Adipocyte (in vitro differentiated cells): ENCODE results near the gene STARD3.
A peak's percentile ranks its signal among the peaks of the same experiment; 100 is the strongest.

Source experiments
- DNase-seq: peaks from one replicate; pipeline ENCODE4 v3.0.0-alpha.2; 2015; ENCODE audit warnings: low read depth
- H3K27me3 ChIP-seq: replicated peaks from 2 replicates; pipeline ENCODE4 v1.7.0; 2013; ENCODE audit warnings: mild to moderate bottlenecking, low read length, moderate library complexity; ENCODE audit not compliant: control insufficient read depth, insufficient read depth
- H3K36me3 ChIP-seq: 2 replicates; pipeline ENCODE4 v1.7.0; 2013; ENCODE audit warnings: low read length, mild to moderate bottlenecking, moderate library complexity; ENCODE audit not compliant: control insufficient read depth, insufficient read depth, severe bottlenecking
- H3K4me1 ChIP-seq: 2 replicates; pipeline ENCODE4 v1.7.0; 2013; ENCODE audit warnings: mild to moderate bottlenecking, low read length, moderate library complexity; ENCODE audit not compliant: control insufficient read depth, insufficient read depth
- H3K4me3 ChIP-seq: 2 replicates; pipeline ENCODE4 v1.7.0; 2013; ENCODE audit warnings: mild to moderate bottlenecking, low read length, moderate library complexity
- H3K9ac ChIP-seq: 2 replicates; pipeline ENCODE4 v1.7.0; 2013; ENCODE audit warnings: mild to moderate bottlenecking, low read length, moderate library complexity
- H3K9me3 ChIP-seq: 2 replicates; pipeline ENCODE4 v1.7.0; 2013; ENCODE audit warnings: mild to moderate bottlenecking, low read length, moderate library complexity; ENCODE audit not compliant: control insufficient read depth

The STARD3 gene

GRCh38 chr17:39599004-39599664 is 37.8 kb upstream of the STARD3 start:
- peaks cover 94% of the 10 kb centered on the region for H3K27me3 ChIP-seq
- no peak for DNase-seq

GRCh38 chr17:39599665-39600231 is 37.2 kb upstream of the STARD3 start:
- Histone ChIP-seq H3K36me3 (no peaks in the 10 kb centered on the region), H3K9ac (no peak overlapping the region), H3K4me1 (peaks cover 13% of the 10 kb centered on the region), H3K9me3 (no peaks in the 10 kb centered on the region), H3K4me3 (no peak overlapping the region), H3K27me3 (peaks cover 96% of the 10 kb centered on the region)
- no peak for DNase-seq

More at GRCh38 chr17:39599004-39599664, 37.8 kb upstream of the STARD3 start:
- peaks cover 13% of the 10 kb centered on the region for H3K4me1 ChIP-seq
- H3K9me3 ChIP-seq: no peaks in the 10 kb centered on the region
- H3K36me3 ChIP-seq: no peaks in the 10 kb centered on the region
- H3K4me3 ChIP-seq: no peak overlapping the region
- H3K9ac ChIP-seq: no peak overlapping the region

- H3K27me3 ChIP-seq: peaks cover 95% of the 10 kb centered on the region
- H3K9ac ChIP-seq: no peak overlapping the region
- no peak overlapping the region for H3K4me3 ChIP-seq
- H3K9me3 ChIP-seq: no peaks in the 10 kb centered on the region
- DNase-seq: no peak
- no peaks in the 10 kb centered on the region for H3K36me3 ChIP-seq
- H3K4me1 ChIP-seq: peaks cover 13% of the 10 kb centered on the region
Observed at GRCh38 chr17:39600288-39600996, 36.5 kb upstream of the STARD3 start.

- no peak overlapping the region for H3K4me3 ChIP-seq
- H3K9ac ChIP-seq: no peak overlapping the region
- H3K36me3 ChIP-seq: no peaks in the 10 kb centered on the region
- no peaks in the 10 kb centered on the region for H3K9me3 ChIP-seq
- H3K4me1 ChIP-seq: peaks cover 16% of the 10 kb centered on the region
- peaks cover 88% of the 10 kb centered on the region for H3K27me3 ChIP-seq
- DNase-seq: no peak
Observed at GRCh38 chr17:39600997-39601597, 35.8 kb upstream of the STARD3 start.

- no peak overlapping the region for H3K4me3 ChIP-seq
- no peak for DNase-seq
- H3K27me3 ChIP-seq: peaks cover 81% of the 10 kb centered on the region
- H3K9ac ChIP-seq: no peak overlapping the region
- peaks cover 16% of the 10 kb centered on the region for H3K4me1 ChIP-seq
- H3K9me3 ChIP-seq: no peaks in the 10 kb centered on the region
- no peaks in the 10 kb centered on the region for H3K36me3 ChIP-seq
Observed at GRCh38 chr17:39601758-39602532, 35.0 kb upstream of the STARD3 start.

- Histone ChIP-seq H3K9me3 (no peaks in the 10 kb centered on the region), H3K9ac (no peak overlapping the region), H3K27me3 (peaks cover 80% of the 10 kb centered on the region), H3K4me3 (no peak overlapping the region), H3K4me1 (peaks cover 16% of the 10 kb centered on the region), H3K36me3 (no peaks in the 10 kb centered on the region)
- DNase-seq: no peak
Observed at GRCh38 chr17:39602533-39603303, 34.2 kb upstream of the STARD3 start.

GRCh38 chr17:39603304-39604016 is 33.5 kb upstream of the STARD3 start:
- no peak overlapping the region for H3K4me3 ChIP-seq
- no peaks in the 10 kb centered on the region for H3K9me3 ChIP-seq
- H3K27me3 ChIP-seq: peaks cover 78% of the 10 kb centered on the region
- H3K9ac ChIP-seq: no peak overlapping the region
- H3K36me3 ChIP-seq: no peaks in the 10 kb centered on the region
- H3K4me1 ChIP-seq: peaks cover 16% of the 10 kb centered on the region
- no peak for DNase-seq

GRCh38 chr17:39604911-39605491 is 31.9 kb upstream of the STARD3 start:
- DNase-seq: no peak
- no peaks in the 10 kb centered on the region for H3K36me3 ChIP-seq
- H3K4me1 ChIP-seq: peaks cover 5% of the 10 kb centered on the region
- peaks cover 73% of the 10 kb centered on the region for H3K27me3 ChIP-seq
- H3K9me3 ChIP-seq: no peaks in the 10 kb centered on the region
- no peak overlapping the region for H3K4me3 ChIP-seq
- H3K9ac ChIP-seq: no peak overlapping the region

GRCh38 chr17:39605492-39606433 is 31.2 kb upstream of the STARD3 start:
- Histone ChIP-seq H3K36me3 (no peaks in the 10 kb centered on the region), H3K27me3 (peaks cover 66% of the 10 kb centered on the region), H3K9me3 (no peaks in the 10 kb centered on the region), H3K9ac (no peak overlapping the region), H3K4me1 (peaks cover 4% of the 10 kb centered on the region), H3K4me3 (no peak overlapping the region)
- peak; percentile 30 for DNase-seq
